Ammon's horn (tissue), 1 donor: Measurements from ENCODE around the gene CDC6.

ENCODE experiments used
- DNase-seq: peaks from one replicate; pipeline ENCODE4 v3.0.0-alpha.2; 2016; ENCODE audit warnings: low spot score

CDC6 gene

DNA sequence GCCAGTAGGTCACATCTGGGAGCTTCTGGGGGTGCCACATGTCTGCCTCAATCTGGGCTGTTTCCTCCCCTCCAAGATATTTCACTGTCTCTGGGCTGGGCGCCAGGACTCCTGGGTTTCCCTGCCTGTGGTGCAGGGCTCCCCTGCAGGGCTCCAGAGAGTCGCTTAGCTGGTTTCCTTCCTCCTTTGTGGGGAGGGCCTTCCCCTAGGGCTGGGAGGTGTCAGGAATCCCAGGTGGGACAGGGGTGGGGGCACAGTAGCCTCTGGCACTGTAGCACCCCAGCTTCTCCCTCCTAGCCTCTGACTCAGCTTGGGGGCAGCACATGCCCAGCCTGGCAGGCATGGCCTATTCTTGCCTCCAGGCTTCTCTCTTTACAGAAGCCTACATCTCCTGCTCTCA, 23.9 kb downstream of the CDC6 start:
- no peak for DNase-seq

DNA sequence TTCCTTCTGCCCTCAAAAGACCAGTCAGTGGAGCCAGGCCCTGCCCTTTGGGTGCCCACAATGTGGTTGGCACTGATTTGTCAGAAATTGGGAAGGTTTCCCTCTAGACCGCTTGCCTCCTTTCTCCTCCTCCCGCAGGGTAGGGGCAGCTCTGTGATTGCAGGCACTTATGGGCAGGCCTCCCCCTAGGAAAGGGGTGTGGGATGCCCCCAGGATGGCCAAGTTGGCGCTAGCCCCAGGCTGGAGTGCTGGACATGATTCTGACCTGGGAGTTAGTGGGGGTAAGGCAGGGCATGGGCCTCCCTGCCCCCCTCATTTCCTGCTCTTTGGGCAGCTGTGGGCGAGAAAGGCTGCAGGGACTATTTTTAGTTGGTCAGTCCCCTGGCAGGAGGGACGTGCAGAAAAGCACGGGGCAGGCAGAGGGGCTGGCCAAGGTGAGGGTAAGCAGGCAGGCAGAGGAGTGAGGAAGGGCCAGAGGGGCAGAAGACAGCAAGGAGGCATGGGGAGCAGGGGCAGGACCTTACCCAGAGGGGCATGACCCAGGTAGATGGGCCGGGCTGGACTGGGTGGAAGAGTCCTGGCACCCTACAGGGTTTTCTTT, 24.6 kb downstream of the CDC6 start:
- DNase-seq = peak; percentile 66

DNA sequence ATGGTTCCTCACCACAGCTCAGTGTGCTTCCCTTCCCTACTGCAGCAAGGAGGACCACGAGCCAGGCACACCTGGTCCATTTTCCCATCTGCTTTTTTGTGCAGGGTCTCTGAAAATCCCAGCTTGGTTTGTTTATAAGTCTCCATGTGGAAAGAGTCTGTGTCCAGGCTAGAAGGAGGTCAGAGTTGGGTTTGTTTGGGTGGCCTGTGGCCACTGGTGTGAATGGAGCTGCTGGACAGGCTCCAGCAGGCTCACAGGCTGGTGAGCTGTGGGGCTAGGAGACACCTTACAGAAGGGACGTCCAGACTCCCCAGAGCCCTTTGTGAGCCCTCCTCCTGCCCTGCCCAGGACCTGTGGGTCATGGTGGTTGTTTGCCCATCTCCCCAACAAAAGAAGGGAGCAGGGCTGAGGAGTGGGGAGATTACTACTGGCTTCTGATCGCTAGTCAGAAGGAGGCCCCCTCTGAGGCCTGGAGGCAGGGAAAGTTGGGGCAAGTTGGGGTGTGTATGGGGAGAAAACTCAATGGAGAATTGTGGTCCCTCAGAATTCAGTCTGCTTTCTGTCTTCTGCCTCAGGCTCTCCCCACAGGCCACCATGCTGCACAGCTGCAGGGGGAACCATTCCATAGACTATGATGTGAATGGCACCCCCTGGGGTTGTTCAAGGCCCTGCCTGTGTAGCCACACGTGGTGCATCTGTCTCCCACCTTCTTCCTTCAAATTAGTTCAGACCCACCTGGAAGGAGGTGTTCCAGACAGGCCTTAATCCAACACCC, 25.4 kb downstream of the CDC6 start:
- no peak for DNase-seq

DNA sequence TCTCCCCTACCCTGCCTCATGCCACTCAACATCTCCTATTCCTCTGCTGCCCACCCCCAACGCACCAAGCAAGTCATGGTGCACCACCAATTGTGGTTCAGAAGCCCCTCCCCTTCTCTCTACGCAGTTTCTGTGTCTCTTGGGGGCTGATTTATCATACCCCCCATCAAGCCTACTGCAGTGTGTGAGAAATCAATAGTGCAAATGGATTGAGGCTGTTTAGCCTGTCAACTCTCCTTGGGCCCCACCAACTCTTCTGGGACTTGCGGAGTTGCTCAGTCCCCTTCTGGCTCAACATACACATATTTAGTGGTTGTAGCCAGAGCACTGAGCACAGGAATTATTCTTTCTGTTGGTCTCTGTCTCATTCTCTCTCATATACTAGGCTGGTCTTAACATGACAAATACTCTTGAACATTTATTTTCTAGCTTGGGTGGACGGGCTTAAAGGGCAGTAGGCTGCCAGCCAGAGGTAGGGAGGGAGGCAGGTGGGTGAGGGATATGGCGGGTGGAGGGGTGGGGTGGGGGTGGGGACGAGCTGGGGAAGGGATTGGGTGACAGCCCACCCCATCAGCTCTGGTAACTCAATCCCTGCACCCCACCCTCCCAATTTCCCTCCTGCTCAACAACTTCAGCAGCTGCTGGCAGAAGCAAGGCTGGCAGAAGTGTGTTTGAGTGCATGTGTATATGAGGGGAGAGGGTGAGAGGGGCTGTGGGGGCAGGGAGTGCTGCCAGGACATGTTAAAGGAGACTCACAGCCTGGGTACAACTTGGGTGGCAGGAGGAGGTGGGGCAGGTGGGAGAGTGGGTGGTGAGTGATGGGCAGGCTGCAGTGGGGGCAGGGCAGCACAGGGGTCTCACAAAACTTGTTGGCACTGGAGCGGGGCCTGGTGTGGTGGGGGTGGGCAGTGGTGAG, 26.2 kb downstream of the CDC6 start:
- DNase-seq = no peak

DNA sequence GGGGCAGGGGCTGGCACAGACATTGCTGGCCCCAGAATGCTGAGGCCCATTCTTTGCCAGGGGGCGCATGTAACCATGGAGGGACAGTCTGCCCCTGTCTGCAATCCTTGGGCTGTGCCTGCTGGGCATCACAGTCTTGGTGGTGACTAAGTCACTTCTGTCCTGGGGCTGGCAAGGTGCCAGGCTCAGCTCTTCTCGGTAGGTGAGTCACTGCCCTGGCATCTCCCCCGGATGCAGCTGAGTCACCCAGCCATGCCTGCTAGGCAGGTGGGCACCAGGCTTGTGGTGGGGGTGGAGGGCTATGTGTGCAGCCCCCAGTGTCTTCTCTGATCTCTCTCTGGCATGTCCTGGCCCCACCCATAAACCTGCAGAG, 26.9 kb downstream of the CDC6 start:
- peak; percentile 54 for DNase-seq

DNA sequence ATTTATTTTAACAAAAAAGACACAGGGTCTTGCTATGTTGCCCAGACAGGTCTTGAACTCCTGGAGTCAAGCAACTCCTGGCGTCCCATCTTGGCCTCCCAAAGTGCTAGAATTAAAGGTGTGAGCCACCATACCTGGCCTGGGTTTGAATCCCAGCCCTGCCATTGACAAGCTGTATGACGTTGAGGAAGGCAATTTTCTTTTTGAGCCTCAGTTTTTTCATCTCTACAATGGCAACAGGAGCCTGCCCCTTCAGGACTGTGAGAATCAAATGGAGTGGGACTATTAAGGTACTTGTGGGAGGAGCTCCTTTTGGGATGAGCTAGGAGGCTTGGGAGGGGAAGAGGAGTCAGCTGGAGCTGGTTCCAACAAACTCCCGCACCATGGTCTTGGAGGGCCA, 27.5 kb downstream of the CDC6 start:
- no peak for DNase-seq

DNA sequence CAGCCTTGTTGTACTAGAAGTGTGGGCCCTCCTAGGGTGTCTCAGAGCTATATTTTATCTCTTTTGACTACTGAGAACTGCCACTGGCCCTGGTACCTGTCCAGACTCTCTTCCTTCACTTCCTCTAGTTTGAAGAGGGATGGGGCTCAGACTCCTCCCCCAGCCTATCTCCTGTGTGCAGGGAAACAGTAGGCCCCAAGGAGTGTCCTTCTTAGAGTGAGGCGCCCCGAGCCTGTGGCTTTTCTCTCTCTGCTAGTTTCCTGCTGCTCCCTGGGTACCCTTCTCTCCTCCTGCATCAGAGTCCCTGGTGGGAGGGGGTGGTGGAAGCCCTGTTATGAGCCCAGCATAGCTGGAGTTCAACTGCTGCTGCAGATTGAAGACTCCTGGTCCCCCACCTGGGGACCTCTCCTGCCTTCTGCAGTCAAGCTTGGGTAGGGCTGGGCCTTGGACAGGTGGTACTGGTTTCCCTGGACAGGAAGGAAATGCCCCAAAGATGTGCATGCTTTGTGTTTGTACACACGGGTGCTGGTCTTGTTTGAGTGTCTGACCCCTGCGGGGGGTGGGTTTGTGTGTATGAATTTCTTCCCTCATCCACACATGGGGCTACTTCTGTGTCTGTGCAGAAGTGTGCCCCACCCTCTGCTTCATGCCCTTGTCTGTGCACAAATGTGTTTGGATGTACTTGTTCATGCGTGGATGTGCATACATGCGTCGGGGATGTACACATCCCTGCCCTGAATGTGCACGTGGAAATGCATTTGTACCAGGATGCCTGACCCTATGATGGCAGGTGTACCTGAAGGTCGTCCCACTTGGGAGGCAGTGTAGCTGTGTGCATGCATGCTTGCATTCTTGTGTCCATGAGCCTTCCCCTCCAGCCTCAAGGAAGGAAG, 28.2 kb downstream of the CDC6 start:
- DNase-seq = no peak

DNA sequence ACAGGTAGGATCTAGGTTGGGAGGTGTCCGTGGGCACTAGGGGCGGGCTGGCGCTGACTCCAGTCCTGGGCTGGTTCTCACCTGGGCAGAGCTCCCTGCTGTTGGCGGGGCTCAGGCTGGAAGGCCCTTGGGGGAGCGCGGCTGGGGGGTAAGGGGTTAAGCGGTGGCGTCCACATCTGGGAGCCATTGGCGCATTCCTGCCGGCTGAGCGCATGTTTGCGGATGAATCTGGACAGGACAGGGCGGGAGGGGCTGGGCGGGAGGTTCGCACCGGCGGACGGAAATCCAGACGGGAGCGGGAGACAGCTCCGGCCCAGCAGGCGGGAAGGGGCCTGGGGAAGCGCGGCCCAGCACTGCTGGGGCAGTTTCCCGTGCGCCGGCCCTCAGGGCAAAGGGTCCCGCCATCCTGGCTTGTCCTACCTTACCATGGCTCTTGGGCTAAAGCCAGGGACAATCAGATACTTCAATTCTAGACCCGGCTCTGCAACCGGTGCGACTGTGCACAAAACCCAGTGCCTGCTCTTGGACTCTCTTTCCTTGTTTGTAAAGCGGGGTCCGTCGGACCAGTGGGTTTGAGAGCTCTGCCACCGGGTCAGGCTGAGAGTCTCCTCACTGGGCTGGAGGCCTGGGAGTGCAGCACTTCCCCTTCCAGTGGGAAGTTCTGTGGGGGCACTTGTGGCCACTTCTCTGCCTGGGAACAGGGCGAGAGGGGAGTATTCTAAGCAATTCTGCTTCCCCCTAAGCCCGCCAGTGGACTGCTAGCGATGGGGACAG, 29.1 kb downstream of the CDC6 start:
- DNase-seq = no peak

DNA sequence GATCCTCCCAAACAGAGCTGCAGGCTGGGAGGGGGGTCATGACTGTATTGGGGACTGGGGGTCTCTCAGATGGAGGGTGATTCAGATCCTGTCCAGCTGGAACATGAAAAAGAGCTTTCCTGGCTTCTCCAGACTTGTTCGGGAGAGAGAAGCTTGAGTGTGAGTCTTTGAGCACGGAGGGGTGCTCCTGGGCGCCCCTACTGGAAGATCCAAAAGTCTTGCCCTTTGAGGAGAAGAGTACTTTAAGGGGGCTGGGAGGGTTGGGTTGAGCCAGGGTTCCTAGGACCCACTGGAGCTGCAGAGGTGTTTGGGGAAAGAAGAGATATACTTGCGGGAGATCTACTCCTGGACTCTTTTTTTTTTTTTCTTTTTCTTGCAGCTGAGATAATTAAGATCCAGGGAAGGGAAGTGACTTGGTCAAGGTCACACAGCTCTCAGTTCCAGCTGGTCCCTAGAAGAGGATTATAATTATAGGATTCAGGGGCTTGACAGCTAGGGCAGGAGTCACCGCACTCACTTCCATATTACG, 29.7 kb downstream of the CDC6 start:
- DNase-seq = no peak

DNA sequence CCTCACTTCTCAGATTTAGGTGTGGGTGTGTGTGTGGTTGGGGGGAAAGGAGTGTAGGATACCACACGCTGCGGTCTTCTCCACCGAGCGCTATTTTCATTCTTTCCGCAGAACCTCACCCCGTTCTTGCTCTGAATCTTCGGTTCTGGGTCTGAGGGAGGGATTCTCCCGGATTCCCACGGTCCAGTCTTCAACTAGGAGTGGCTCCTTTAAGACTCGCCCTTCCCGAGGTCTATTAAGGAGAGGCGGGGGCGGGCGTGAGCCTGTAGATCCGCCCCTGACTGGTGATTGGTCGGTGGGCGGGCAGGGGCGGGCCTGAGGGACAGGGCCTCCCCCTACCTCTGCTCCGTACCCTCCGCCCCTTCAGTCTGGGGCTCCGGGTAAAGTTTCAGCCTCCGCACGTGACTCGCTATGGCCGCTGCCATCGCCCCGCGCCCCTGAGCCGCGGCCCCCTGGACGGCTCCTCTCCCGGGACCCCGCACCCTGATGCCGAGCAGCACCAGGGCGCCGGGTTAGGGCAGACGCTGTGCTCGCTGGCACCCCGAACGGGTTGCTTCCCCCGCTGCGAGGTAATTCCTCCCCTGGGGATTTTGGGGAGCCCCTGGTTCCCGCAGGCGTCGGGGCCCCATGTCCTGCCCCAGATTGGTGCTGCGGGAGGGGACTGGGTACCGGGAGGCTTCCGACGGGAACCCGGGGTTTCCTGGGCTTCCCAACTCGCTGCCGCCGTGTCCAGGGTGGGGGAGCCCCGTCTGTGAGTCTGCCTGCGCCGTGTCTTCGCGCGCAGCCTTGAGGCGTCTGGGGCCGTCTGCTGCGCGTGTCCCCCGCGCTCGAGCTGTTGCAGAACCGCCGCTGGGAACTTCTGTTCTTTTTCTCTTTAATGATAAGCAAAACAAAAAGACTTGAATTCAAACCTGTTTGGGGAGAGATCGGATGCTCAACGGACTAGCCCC, 30.5 kb downstream of the CDC6 start:
- peak; percentile 97 for DNase-seq

DNA sequence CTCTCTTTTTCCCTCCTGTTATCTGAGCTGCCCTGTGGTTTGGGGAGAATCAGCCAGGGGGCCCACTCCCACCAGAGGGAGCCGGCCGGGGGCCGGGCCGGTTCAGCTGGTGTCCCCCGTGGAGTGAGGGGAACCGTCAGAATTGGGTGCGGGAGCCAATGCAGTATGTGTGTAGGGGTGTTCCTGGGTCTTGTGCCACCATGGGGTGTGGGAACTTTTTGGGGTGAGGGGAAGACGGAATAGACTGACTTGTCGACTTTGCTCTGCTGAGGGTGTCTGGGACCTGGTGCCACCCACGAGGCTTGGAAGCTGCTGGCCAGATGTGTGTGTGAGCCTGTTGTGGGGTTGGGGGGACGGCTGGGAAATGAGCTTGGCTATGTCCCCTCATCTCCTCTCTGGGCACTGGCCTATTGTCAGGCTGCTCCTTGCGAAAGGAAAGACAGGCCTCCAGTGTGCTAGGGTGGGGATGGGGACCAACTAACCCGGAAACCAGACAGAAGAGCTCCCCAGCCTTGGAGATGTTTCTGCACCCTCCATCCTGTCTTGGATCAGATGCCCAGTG, 31.2 kb downstream of the CDC6 start:
- no peak for DNase-seq

DNA sequence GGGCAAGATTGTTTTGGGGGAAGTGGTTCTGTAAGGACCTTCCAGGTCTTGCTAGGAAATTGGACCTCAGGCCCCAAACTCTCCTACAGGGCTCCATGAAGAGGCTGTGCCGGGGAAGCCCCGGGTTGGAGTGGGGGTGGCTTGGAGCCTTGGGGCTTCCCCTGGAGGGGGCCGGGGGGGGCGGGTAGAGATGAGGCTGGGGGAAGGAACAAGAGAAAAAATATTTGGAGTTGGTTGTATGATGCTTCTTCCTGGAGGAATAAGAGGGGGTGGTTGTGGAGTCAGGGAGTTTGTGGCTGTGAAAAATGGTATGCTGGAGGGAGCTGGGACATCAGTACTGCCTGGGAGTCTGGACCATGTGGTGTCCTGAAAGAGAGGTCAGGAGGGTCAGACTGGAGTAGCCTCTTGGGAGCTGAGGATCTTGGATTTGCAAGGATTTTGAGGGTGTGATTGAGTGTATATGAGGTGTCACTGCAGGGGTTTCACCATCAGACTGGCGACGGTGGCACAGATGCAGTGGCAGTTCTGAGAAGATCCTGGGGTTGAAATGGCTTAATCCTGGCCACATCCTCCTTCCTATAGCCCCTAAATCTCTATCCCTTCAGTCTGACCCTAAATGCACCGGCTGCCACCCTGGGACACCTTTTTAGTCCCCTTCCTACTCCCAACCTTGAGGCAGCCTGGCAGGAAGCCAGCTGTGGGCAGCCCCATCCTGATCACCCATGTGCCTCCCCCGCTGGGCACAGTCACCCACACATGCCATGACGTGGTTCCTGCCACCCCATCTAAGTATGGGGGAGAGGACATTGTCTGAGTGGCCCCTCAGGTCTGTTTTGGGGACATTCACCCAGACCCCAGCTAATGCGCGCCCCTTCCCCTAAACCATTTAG, 32.2 kb downstream of the CDC6 start:
- no peak for DNase-seq

DNA sequence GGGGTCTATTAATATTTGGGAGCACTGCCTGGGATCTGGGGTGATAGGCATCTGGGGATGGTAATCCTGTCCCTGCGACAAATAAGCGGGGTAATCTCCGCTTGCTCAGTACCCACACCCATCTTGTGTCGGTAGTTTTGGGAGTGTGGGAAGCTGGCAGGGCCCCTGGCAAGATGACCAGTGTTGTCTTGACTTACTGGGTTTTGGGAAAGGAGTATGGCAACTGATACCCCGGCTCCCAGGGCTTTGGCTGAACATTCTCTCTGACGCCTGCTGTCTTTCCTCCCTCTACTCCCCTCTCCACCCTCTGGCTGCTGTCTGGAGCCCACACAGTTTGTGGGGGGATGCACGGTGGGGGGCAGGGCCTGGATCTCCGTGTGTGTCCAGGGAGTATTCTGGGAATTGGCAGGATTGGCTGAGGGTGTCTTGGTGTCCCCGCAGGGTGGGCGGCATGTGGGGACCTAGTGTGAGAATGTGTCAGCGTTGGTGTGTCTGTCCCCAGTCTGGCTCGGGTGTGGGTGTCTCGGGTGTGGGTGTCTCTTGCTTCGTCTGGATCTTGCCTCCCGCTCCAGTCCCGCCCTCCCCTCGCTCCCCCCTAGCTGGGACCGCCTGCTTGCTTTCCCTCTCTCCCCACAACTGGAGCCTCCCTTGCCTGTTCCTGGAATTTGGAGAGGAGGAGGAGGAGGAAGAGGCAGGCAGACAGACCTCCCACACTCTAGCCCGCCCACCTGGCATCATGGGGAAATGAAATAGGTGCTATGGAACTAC, 33.3 kb downstream of the CDC6 start:
- no peak for DNase-seq

DNA sequence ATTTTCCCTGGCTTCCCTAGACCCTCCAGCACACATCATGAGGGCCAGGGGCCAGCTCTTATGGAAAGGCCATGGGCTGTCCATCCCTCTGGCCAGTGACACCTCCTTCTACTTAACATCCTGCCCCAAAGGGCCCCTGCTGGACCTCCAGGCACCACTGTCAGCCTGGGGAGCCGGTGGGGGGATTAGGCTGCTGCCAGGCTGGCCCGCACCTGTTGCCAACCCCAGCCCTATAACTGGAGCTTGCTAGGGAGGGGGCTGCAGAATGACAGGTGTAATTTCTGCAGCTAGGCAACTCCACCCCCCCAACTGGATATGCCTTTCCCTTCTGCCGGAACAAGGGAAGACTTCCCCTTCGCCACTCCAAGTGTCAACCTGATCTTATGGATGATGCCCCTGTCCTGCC, 33.8 kb downstream of the CDC6 start:
- no peak for DNase-seq

DNA sequence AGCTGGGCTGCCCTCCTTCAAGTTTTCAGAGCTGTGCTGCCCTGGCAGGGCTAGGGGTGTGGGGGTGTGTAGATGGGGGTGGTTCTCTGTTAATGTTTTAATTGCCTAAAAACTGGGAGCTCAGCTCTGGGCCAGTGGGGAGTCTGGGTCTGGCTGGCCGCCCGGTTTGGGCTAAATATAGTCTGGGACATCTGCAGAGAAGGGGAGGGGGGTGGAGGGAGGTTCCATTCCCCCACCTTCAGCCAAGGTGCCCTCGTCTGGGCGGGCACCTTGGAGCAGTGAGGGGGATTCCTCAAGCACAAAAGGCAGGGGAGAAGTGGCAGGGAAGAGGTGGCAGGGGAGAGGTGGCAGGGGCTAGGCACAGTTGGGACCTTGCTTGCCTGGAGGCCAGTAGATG, 34.3 kb downstream of the CDC6 start:
- DNase-seq = no peak

DNA sequence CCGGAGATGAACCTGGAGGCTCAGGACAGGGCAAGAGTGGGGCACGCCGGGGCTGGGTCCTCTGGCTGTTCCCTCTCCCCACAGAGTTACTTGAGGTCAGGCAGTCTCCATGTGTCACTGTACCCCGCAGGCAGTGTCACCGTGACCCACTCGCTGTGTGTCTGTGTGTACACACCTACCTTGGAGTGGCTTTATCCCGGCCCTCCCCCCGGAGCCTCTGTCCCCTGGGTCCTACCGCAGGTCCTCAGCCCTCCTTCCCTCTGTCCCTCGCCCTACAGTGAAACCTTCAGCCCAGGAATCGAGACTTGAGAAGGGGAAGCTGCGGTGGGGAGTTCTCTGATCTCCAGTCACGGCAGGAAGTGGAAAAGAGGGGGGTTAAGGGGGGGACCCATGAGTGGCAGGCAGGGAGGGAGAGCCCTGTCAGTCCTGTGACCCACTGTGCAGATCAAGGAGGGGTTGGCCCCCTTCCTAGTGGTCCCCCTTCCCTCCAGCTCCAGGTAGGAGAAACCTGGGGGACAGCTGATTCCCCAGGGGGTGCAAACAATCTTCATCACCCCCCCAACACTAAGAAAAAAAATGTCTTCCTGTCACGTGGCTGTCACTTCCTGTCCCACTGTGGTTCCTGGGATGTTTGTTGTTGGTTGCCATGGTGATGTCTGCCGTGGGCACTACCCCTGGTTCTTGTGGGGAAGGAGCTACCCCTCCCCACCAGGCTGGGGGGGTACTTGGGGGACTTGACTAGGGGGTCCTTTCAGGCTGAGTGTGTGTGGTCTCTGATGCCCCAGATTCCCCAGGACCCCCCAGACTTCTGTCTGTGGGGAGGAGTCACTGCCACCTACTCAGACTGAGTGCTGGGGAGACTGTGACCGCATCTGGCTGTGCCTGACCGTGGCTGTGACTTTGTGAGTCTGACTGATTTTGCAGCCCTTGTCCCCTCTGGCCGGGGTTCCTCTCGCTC, 35.0 kb downstream of the CDC6 start:
- DNase-seq = peak; percentile 73
